HepG2 (cell line): ENCODE results near the gene GGT1. TPM values are rescaled to one million over a fixed set of nuclear protein-coding genes. Genes with fewer than 3 reads are reported as not detected.

Experiments used
- EED ChIP-seq: sonication (generic); formaldehyde crosslinking; IDR thresholded peaks from 2 replicates; pipeline ENCODE4 v1.5.0; 2020; ENCODE audit warnings: mild to moderate bottlenecking, missing genetic modification reagents
- ELK4 ChIP-seq: sonication (generic); formaldehyde crosslinking; IDR thresholded peaks from 2 replicates; pipeline ENCODE4 v1.9.0; 2021; ENCODE audit warnings: missing genetic modification reagents, borderline replicate concordance
- HDAC6 ChIP-seq: fragments of 200-600 bp; sonication (generic); IDR thresholded peaks from 2 replicates; pipeline ENCODE4 v1.7.0; 2017; ENCODE audit warnings: mild to moderate bottlenecking, antibody characterized with exemption, low read length, low read depth
- KAT2B ChIP-seq: fragments of 150-350 bp; IDR thresholded peaks from 2 replicates; pipeline ENCODE4 v1.6.1; 2014; ENCODE audit warnings: low read depth, low read length, borderline replicate concordance
- MTF1 ChIP-seq: sonication (generic); formaldehyde crosslinking; IDR thresholded peaks from 2 replicates; pipeline ENCODE4 v1.5.0; 2020; ENCODE audit warnings: missing genetic modification reagents
- MTF2 ChIP-seq: sonication (generic); formaldehyde crosslinking; IDR thresholded peaks from 2 replicates; pipeline ENCODE4 v1.5.0; 2020; ENCODE audit warnings: missing genetic modification reagents, borderline replicate concordance
- NFE2 ChIP-seq: sonication (generic); formaldehyde crosslinking; IDR thresholded peaks from 2 replicates; pipeline ENCODE4 v1.4.0; 2020; ENCODE audit warnings: missing genetic modification reagents
- NFIB ChIP-seq: sonication (generic); formaldehyde crosslinking; IDR thresholded peaks from 2 replicates; pipeline ENCODE4 v1.9.0; 2021; ENCODE audit warnings: missing genetic modification reagents, mild to moderate bottlenecking, borderline replicate concordance
- RFX1 ChIP-seq: fragments of 450-650 bp; IDR thresholded peaks from 2 replicates; pipeline ENCODE4 v1.6.1; 2017
- SATB2 ChIP-seq: sonication (generic); formaldehyde crosslinking; IDR thresholded peaks from 2 replicates; pipeline ENCODE4 v1.5.0; 2020; ENCODE audit warnings: missing genetic modification reagents
- SIN3A ChIP-seq: IDR thresholded peaks from 2 replicates; pipeline ENCODE4 v1.6.1; 2011; ENCODE audit warnings: low read depth, mild to moderate bottlenecking, control low read depth, low read length, borderline replicate concordance
- TCF12 ChIP-seq, 2 experiments: fragments of 450-650 bp in 1 of 2; sonication (generic) in 1 of 2; formaldehyde crosslinking in 1 of 2; IDR thresholded peaks; 2 replicates each; pipeline versions ENCODE4 v1.6.1 to v1.8.0; 2017 to 2022; ENCODE audit warnings: antibody characterized with exemption in 1 of 2, mild to moderate bottlenecking in 1 of 2, missing genetic modification reagents in 1 of 2, moderate library complexity in 1 of 2
- TEAD2 ChIP-seq: sonication (generic); formaldehyde crosslinking; IDR thresholded peaks from 2 replicates; pipeline ENCODE4 v1.9.0; 2021; ENCODE audit warnings: missing genetic modification reagents
- YEATS2 ChIP-seq: sonication (generic); formaldehyde crosslinking; IDR thresholded peaks from 2 replicates; pipeline ENCODE4 v1.4.0; 2020; ENCODE audit warnings: missing genetic modification reagents, borderline replicate concordance
- ZNF205 ChIP-seq: IDR thresholded peaks from 2 replicates; pipeline ENCODE4 v1.6.1; 2018; ENCODE audit warnings: missing biosample characterization, missing genetic modification reagents
- ZNF282 ChIP-seq: fragments of 450-650 bp; IDR thresholded peaks from 2 replicates; pipeline ENCODE4 v1.6.1; 2018; ENCODE audit not compliant: partially characterized antibody
- ZNF292 ChIP-seq: sonication (generic); formaldehyde crosslinking; IDR thresholded peaks from 2 replicates; pipeline ENCODE4 v1.8.1; 2022; ENCODE audit warnings: mild to moderate bottlenecking, low read depth, missing genetic modification reagents, borderline replicate concordance
- ZNF460 ChIP-seq: sonication (generic); formaldehyde crosslinking; IDR thresholded peaks from 2 replicates; pipeline ENCODE4 v1.5.1; 2020; ENCODE audit warnings: missing genetic modification reagents, mild to moderate bottlenecking, borderline replicate concordance
- ZNF691 ChIP-seq: sonication (generic); formaldehyde crosslinking; IDR thresholded peaks from 2 replicates; pipeline ENCODE4 v1.4.0; 2020; ENCODE audit warnings: missing genetic modification reagents, low read depth, mild to moderate bottlenecking, borderline replicate concordance
- ZNF883 ChIP-seq: sonication (generic); formaldehyde crosslinking; IDR thresholded peaks from 2 replicates; pipeline ENCODE4 v1.5.1; 2020; ENCODE audit warnings: mild to moderate bottlenecking, missing genetic modification reagents; ENCODE audit errors: not compliant biosample characterization
- polyA plus RNA-seq, 8 experiments: library from polyadenylated mRNA; depleted of rRNA in 3 of 8; stranded (reverse) in 7 of 8; unstranded in 1 of 8; fragments of >200 nt; fragmentation: Illumina TruSeq in 4 of 8; extraction: Trizol in 4 of 8; gene quantifications; 2 replicates each; pipeline versions ENCODE4 v1.2.1 to v1.2.3, GENCODE V29; 2011 to 2016; ENCODE audit warnings: low read depth in 4 of 8, missing spikeins in 1 of 8, mixed read lengths in 1 of 8; ENCODE audit not compliant: insufficient read depth in 1 of 8
- total RNA-seq, 5 experiments: library from RNA; depleted of rRNA; stranded (reverse); fragments of >200 nt; fragmentation: Illumina TruSeq; extraction: Trizol; gene quantifications; 2 replicates each; pipeline ENCODE4 v1.2.3, GENCODE V29; 2016; ENCODE audit warnings: low read depth in 1 of 5
- TF ChIP-seq, protein P1 (sequence below): sonication (generic); formaldehyde crosslinking; conservative IDR thresholded peaks from 2 replicates; pipeline ENCODE4 v1.4.0; 2020; ENCODE audit warnings: missing genetic modification reagents
- TF ChIP-seq, protein P2 (sequence below): IDR thresholded peaks from 2 replicates; pipeline ENCODE4 v1.6.1; 2016; ENCODE audit warnings: low read depth, control low read depth
- TF ChIP-seq, protein P3 (sequence below): IDR thresholded peaks from 2 replicates; pipeline ENCODE4 v1.6.1; 2016; ENCODE audit warnings: missing genetic modification reagents, missing compliant biosample characterization

GGT1 gene
- total and polyA plus RNA-seq, 2 of the 13 experiments (the other 11 are each of a cell fraction or from before 2014, with no cell fraction given), result 29.9 to 103 TPM

- TF ChIP-seq, protein P1, sequence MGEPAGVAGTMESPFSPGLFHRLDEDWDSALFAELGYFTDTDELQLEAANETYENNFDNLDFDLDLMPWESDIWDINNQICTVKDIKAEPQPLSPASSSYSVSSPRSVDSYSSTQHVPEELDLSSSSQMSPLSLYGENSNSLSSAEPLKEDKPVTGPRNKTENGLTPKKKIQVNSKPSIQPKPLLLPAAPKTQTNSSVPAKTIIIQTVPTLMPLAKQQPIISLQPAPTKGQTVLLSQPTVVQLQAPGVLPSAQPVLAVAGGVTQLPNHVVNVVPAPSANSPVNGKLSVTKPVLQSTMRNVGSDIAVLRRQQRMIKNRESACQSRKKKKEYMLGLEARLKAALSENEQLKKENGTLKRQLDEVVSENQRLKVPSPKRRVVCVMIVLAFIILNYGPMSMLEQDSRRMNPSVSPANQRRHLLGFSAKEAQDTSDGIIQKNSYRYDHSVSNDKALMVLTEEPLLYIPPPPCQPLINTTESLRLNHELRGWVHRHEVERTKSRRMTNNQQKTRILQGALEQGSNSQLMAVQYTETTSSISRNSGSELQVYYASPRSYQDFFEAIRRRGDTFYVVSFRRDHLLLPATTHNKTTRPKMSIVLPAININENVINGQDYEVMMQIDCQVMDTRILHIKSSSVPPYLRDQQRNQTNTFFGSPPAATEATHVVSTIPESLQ (CRISPR knock-in tag), result no peak
- TF ChIP-seq HDAC6 (no peak), YEATS2 (CRISPR knock-in tag) (peak; percentile 99), TCF12 (IDR thresholded peaks at IDR 0.05) (no peak), TCF12 (CRISPR knock-in tag; IDR thresholded peaks at IDR 0.05) (peak; percentile 81), KAT2B (no peak), MTF1 (CRISPR knock-in tag) (peak; percentile 68; the same call in 1 of the 2 replicates), EED (CRISPR knock-in tag) (peak; percentile 91; the same call in 1 of the 2 replicates), NFE2 (CRISPR knock-in tag) (no peak), ZNF883 (CRISPR knock-in tag) (peak; percentile 94), ELK4 (CRISPR knock-in tag) (0 out of 2 replicates have a peak, but pooled peaks have one; percentile 42), NFIB (CRISPR knock-in tag) (no peak), MTF2 (CRISPR knock-in tag) (no peak), ZNF460 (CRISPR knock-in tag) (no peak; the same call in 1 of the 2 replicates), ZNF205 (CRISPR knock-in tag) (peak; percentile 95), ZNF691 (CRISPR knock-in tag) (no peak; the same call in 1 of the 2 replicates), ZNF292 (CRISPR knock-in tag) (0 out of 2 replicates have a peak, but pooled peaks have one; percentile 10), TEAD2 (CRISPR knock-in tag) (no peak), SATB2 (CRISPR knock-in tag) (0 out of 2 replicates have a peak, but pooled peaks have one; percentile 71), ZNF282 (no peak), SIN3A (peak; percentile 88; the same call in 1 of the 2 replicates), RFX1 (no peak)
- TF ChIP-seq, protein P2, sequence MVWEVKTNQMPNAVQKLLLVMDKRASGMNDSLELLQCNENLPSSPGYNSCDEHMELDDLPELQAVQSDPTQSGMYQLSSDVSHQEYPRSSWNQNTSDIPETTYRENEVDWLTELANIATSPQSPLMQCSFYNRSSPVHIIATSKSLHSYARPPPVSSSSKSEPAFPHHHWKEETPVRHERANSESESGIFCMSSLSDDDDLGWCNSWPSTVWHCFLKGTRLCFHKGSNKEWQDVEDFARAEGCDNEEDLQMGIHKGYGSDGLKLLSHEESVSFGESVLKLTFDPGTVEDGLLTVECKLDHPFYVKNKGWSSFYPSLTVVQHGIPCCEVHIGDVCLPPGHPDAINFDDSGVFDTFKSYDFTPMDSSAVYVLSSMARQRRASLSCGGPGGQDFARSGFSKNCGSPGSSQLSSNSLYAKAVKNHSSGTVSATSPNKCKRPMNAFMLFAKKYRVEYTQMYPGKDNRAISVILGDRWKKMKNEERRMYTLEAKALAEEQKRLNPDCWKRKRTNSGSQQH (CRISPR knock-in tag), result peak; percentile 98
- TF ChIP-seq, protein P3, sequence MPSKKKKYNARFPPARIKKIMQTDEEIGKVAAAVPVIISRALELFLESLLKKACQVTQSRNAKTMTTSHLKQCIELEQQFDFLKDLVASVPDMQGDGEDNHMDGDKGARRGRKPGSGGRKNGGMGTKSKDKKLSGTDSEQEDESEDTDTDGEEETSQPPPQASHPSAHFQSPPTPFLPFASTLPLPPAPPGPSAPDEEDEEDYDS (CRISPR knock-in tag), result 0 out of 2 replicates have a peak, but pooled peaks have one; percentile 40
Measured at GRCh38 chr22:24555165-24556039, 47.6 kb upstream of the GGT1 start, which contains the start of gene SNRPD3 (continued).
